K562 treated with DMSO at 1 percent for 48 hours (cell line): ENCODE results near the gene ATRX. TPM values are rescaled to one million over a fixed set of nuclear protein-coding genes. Genes with fewer than 3 reads are reported as not detected.

Experiments
- total RNA-seq: library from RNA; unstranded; fragments of 300-600 nt; gene quantifications from 2 replicates; pipeline ENCODE4 v1.2.3, GENCODE V29; 2022; ENCODE audit warnings: low replicate concordance; ENCODE audit errors: extremely low read depth

Gene ATRX, protein sequence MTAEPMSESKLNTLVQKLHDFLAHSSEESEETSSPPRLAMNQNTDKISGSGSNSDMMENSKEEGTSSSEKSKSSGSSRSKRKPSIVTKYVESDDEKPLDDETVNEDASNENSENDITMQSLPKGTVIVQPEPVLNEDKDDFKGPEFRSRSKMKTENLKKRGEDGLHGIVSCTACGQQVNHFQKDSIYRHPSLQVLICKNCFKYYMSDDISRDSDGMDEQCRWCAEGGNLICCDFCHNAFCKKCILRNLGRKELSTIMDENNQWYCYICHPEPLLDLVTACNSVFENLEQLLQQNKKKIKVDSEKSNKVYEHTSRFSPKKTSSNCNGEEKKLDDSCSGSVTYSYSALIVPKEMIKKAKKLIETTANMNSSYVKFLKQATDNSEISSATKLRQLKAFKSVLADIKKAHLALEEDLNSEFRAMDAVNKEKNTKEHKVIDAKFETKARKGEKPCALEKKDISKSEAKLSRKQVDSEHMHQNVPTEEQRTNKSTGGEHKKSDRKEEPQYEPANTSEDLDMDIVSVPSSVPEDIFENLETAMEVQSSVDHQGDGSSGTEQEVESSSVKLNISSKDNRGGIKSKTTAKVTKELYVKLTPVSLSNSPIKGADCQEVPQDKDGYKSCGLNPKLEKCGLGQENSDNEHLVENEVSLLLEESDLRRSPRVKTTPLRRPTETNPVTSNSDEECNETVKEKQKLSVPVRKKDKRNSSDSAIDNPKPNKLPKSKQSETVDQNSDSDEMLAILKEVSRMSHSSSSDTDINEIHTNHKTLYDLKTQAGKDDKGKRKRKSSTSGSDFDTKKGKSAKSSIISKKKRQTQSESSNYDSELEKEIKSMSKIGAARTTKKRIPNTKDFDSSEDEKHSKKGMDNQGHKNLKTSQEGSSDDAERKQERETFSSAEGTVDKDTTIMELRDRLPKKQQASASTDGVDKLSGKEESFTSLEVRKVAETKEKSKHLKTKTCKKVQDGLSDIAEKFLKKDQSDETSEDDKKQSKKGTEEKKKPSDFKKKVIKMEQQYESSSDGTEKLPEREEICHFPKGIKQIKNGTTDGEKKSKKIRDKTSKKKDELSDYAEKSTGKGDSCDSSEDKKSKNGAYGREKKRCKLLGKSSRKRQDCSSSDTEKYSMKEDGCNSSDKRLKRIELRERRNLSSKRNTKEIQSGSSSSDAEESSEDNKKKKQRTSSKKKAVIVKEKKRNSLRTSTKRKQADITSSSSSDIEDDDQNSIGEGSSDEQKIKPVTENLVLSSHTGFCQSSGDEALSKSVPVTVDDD (N-terminal part only)
- not detected in 2 replicates for total RNA-seq

DNA sequence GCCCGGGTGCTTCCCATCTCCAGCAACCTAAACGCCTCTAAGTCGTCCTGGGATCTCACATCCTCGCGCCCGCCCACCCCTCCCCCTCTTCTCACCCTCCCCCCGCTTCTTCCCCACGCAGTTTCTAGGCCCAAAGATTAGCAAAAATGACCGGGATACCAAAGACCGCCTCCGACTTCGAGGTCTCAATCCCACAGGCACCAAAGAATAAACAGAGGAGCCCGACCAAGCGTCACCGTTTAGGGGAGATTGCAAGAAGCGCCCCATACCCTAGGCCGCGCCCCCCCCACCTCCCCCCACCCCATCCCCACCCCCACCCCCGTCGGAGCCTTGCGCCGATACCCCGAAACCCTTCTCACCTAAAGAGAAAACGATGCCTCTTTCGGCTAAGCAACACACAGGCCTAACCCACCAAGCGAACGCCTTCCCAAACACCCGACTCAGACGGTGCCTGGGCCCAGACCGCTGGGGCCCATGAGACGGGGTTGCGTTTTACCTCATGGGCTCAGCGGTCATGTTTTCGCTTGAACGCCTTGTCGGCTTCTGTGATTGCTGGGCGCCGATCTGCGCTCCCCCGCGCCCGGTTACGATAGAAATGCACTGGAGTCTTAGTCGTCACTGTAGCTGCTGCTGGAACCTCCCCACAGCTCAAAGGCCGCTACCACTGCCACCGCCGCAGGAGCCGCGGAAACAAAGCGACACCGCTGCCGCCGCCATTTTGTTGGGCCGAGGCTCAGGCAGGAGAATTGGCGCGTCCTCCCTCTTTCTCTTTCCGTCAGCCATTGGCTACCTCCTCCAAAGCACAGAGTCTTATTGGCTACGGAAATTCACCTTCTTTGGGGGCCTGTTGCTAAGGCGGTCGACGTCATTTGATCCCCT lies at the start of gene ATRX:
TSS of gene ATRX (minus strand) at position 731 of the 879 bp plus-strand sequence. CDS start at position 516, 215 bp downstream.

Other genes starting within 250 kb of the ATRX start
- not detected in 2 replicates for gene MAGT1, start 109.2 kb upstream of the ATRX start, total RNA-seq
- gene COX7B, start 113.3 kb upstream of the ATRX start, total RNA-seq = not detected in 2 replicates
- not detected in 2 replicates for gene ATP7A, start 124.5 kb upstream of the ATRX start, total RNA-seq
- not detected in 2 replicates for gene PGAM4, start 183.4 kb upstream of the ATRX start, total RNA-seq